Measurements from ENCODE around the gene FABP1. TPM values are rescaled to one million over a fixed set of nuclear protein-coding genes. Genes with fewer than 3 reads are reported as not detected.

The FABP1 gene
- 1 to 10 TPM in 1 of 4 donors, under 1 TPM in 1, not detected in 2; 0.88 to 1.8 TPM for total RNA-seq

- DNase-seq = no peak
- intact Hi-C loops (cut with DNase I; ENCODE audit: low total_unique reads) = no loop called here
- no peak within 1 kb of the TSS for H3K27ac ChIP-seq
Measured at GRCh38 chr2:88127888-88128653, at the start of gene FABP1. TSS of gene FABP1 (minus strand) at chr2:88128062. CDS start at chr2:88128017, 45 bp downstream.

GRCh38 chr2:88177556-88177955 lies 49.7 kb upstream of the FABP1 start:
- DNase-seq = no peak
- Histone ChIP-seq H3K36me3 (no peaks in the 10 kb centered on the region), H3K27ac (no peak overlapping the region), H3K4me3 (no peak overlapping the region), H3K4me1 (no peaks in the 10 kb centered on the region), H3K9me3 (no peaks in the 10 kb centered on the region), H3K27me3 (no peaks in the 10 kb centered on the region)
- intact Hi-C loops (cut with DNase I; ENCODE audit: low total_unique reads) = loop anchor here (10.0 kb wide), 1 partner anchor 123 kb away; the partner anchor contains the start of gene KRCC1
- TF ChIP-seq, protein P1, sequence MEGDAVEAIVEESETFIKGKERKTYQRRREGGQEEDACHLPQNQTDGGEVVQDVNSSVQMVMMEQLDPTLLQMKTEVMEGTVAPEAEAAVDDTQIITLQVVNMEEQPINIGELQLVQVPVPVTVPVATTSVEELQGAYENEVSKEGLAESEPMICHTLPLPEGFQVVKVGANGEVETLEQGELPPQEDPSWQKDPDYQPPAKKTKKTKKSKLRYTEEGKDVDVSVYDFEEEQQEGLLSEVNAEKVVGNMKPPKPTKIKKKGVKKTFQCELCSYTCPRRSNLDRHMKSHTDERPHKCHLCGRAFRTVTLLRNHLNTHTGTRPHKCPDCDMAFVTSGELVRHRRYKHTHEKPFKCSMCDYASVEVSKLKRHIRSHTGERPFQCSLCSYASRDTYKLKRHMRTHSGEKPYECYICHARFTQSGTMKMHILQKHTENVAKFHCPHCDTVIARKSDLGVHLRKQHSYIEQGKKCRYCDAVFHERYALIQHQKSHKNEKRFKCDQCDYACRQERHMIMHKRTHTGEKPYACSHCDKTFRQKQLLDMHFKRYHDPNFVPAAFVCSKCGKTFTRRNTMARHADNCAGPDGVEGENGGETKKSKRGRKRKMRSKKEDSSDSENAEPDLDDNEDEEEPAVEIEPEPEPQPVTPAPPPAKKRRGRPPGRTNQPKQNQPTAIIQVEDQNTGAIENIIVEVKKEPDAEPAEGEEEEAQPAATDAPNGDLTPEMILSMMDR (IDR thresholded peaks at IDR 0.05) = no peak
- no peak for TF ChIP-seq POLR2A (IDR thresholded peaks at IDR 0.05)

More at GRCh38 chr2:88127888-88128653, at the start of gene FABP1:
- no peaks in the 10 kb centered on the region for H3K9me3 ChIP-seq
- no peaks in the 10 kb centered on the region for H3K4me1 ChIP-seq
- TF ChIP-seq POLR2A (IDR thresholded peaks at IDR 0.05) = no peak
- no peak within 1 kb of the TSS for H3K4me3 ChIP-seq
- no peaks in the 10 kb centered on the region for H3K27me3 ChIP-seq
- no peaks in the 10 kb centered on the region for H3K36me3 ChIP-seq

DNA sequence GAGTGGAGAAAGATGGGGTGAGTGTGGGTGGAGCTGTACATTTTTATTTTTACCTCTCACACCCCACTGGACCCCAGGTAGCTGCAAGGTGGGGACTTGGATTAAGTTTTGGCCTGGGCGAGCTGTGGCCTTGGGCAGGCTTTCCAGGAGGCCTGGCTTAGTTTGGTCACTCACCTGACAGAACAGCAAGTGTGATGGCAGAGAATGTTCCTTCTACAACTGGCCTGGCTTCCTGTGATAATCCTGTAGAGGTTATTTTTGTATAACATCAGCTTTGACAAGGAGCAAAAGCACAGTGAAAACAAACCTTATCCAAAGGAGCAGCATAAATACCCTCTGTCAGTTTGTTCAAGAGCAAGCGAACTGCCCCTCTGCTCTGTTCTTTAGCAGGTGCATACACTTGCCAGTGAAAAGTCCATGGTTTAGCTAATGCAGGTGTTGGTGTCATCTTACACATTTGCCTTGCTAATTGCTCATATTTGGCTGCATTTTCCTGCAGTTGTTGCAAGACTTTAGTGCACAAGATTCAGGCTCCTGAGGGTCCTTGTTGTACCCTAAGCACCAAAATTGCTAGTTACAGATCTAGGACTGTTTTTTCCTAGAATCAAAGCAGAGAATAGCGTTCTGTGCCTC lies 48.6 kb upstream of the FABP1 start:
- no peak overlapping the region for H3K27ac ChIP-seq
- TF ChIP-seq POLR2A (IDR thresholded peaks at IDR 0.05) = no peak
- TF ChIP-seq, protein P1 (IDR thresholded peaks at IDR 0.05) = no peak

DNA sequence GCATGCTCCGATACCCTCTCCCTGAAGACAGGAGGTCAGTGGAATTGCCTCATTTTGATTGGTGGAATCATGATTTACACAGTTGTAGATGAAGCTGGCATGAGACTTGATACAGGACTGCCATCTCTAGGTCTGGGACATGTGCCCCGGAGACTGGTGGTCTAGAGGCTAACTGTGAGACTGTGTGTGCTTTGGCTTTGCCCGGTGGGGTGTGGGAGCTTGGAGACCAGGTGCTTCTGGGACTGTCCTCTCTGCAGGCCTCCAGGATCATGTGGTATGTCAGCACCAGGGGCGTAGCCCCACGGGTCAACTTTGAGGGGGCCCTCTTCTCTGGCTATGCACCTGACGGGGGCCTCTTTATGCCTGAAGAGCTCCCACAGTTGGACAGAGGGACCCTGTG lies 45.0 kb upstream of the FABP1 start:
- intact Hi-C loops (cut with DNase I; ENCODE audit: low total_unique reads) = loop anchor here (10.0 kb wide), 1 partner anchor 118 kb away; the partner anchor contains the start of gene KRCC1
- H3K36me3 ChIP-seq = no peaks in the 10 kb centered on the region
- H3K27me3 ChIP-seq = no peaks in the 10 kb centered on the region
- no peak overlapping the region for H3K27ac ChIP-seq
- H3K9me3 ChIP-seq = no peaks in the 10 kb centered on the region
- H3K4me1 ChIP-seq = no peaks in the 10 kb centered on the region
- no peak for TF ChIP-seq POLR2A (IDR thresholded peaks at IDR 0.05)
- TF ChIP-seq, protein P1 (IDR thresholded peaks at IDR 0.05) = no peak
- DNase-seq = no peak
- no peak overlapping the region for H3K4me3 ChIP-seq

More for the DNA sequence above, 48.6 kb upstream of the FABP1 start:
- Histone ChIP-seq H3K36me3 (no peaks in the 10 kb centered on the region), H3K27me3 (no peaks in the 10 kb centered on the region), H3K9me3 (no peaks in the 10 kb centered on the region), H3K4me1 (no peaks in the 10 kb centered on the region), H3K4me3 (no peak overlapping the region)
- intact Hi-C loops (cut with DNase I; ENCODE audit: low total_unique reads) = loop anchor here (10.0 kb wide), 1 partner anchor 122 kb away; the partner anchor contains the start of gene KRCC1
- DNase-seq = no peak

DNA sequence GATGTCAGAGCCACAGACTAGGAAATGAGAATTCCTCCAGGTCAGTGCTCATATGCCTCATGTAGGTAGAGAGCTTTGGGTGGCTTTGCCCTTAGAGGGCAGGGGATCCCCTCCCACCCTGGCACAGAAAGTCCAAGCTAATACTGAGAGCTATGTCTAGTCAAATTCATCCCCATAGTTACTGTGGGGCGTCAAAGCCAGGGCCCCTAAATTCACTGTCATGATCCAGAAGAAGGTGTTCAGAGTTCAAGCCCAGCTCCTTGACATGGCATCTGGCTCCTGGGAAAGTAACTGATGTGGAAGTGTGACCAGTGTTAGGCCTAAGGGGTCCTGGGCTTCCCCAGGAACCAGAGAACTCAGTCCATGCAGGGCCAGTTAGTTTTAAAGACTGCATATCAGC lies 44.1 kb upstream of the FABP1 start:
- no peak overlapping the region for H3K4me3 ChIP-seq
- H3K27ac ChIP-seq = no peak overlapping the region
- H3K27me3 ChIP-seq = no peaks in the 10 kb centered on the region
- H3K36me3 ChIP-seq = no peaks in the 10 kb centered on the region
- intact Hi-C loops (cut with DNase I; ENCODE audit: low total_unique reads) = loop anchor here (10.0 kb wide), 1 partner anchor 117 kb away; the partner anchor contains the start of gene KRCC1
- H3K4me1 ChIP-seq = no peaks in the 10 kb centered on the region
- TF ChIP-seq POLR2A (IDR thresholded peaks at IDR 0.05) = no peak
- TF ChIP-seq, protein P1 (IDR thresholded peaks at IDR 0.05) = no peak
- no peak for DNase-seq
- no peaks in the 10 kb centered on the region for H3K9me3 ChIP-seq

All from uterus (tissue), 4 donors.